ENCODE data around the gene KIAA1586.
A peak's percentile ranks its signal among the peaks of the same experiment; 100 is the strongest.
"Not testable (repeated sequence)": the region's sequence is repeated elsewhere in the genome, so short reads cannot be mapped to it uniquely, and the experiment has no call there.

KIAA1586 gene

GRCh38 chr6:57046332-57047256 lies at the start of gene KIAA1586:
Gene KIAA1586, plus strand, starts transcription at chr6:57046693. Its CDS starts 63 bp downstream, at chr6:57046756.
- peak; percentile 44 to 96 (median 91) for DNase-seq

GRCh38 chr6:56999049-56999448 lies 47.4 kb upstream of the KIAA1586 start:
- DNase-seq, result no peak

- DNase-seq, result not testable (repeated sequence)
Observed at GRCh38 chr6:56999748-57000147, 46.7 kb upstream of the KIAA1586 start.

GRCh38 chr6:57002197-57002596 lies 44.3 kb upstream of the KIAA1586 start:
- DNase-seq, result no peak

GRCh38 chr6:57004292-57004691 lies 42.2 kb upstream of the KIAA1586 start:
- DNase-seq, result no peak

GRCh38 chr6:57006101-57006500 lies 40.4 kb upstream of the KIAA1586 start:
- DNase-seq, result no peak

- DNase-seq, result not testable (repeated sequence)
Observed at GRCh38 chr6:57008069-57008468, 38.4 kb upstream of the KIAA1586 start.

GRCh38 chr6:57013521-57013926 lies 33.0 kb upstream of the KIAA1586 start:
- DNase-seq, result no peak

GRCh38 chr6:57017069-57017468 lies 29.4 kb upstream of the KIAA1586 start:
- no peak for DNase-seq

- no peak for DNase-seq
Observed at GRCh38 chr6:57017841-57018240, 28.7 kb upstream of the KIAA1586 start.

GRCh38 chr6:57019434-57019833 lies 27.1 kb upstream of the KIAA1586 start:
- no peak for DNase-seq

GRCh38 chr6:57021086-57021720 lies 25.3 kb upstream of the KIAA1586 start:
- DNase-seq, result no peak

- no peak for DNase-seq
Observed at GRCh38 chr6:57024321-57024720, 22.2 kb upstream of the KIAA1586 start.

GRCh38 chr6:57024775-57025174 lies 21.7 kb upstream of the KIAA1586 start:
- DNase-seq, result no peak

- DNase-seq, result no peak
Observed at GRCh38 chr6:57026001-57026400, 20.5 kb upstream of the KIAA1586 start.

- no peak for DNase-seq
Observed at GRCh38 chr6:57027301-57027700, 19.2 kb upstream of the KIAA1586 start.

GRCh38 chr6:57029213-57029612 lies 17.3 kb upstream of the KIAA1586 start:
- DNase-seq, result no peak

- no peak for DNase-seq
Observed at GRCh38 chr6:57033228-57033627, 13.3 kb upstream of the KIAA1586 start.

GRCh38 chr6:57035549-57035948 lies 10.9 kb upstream of the KIAA1586 start:
- DNase-seq, result no peak

- DNase-seq, result no peak
Observed at GRCh38 chr6:57038906-57039305, 7.6 kb upstream of the KIAA1586 start.

GRCh38 chr6:57040011-57040410 lies 6.5 kb upstream of the KIAA1586 start:
- DNase-seq, result no peak

- not testable (repeated sequence) for DNase-seq
Observed at GRCh38 chr6:57044061-57044460, 2.4 kb upstream of the KIAA1586 start.

GRCh38 chr6:57044568-57044967 lies 1.9 kb upstream of the KIAA1586 start:
- no peak for DNase-seq

Measured in anterior cingulate cortex (tissue), 58 donors.